Cardiac fibroblast (primary cell): ENCODE data around the gene CALCR.

Source experiments
- DNase-seq, 2 donors: peaks; one replicate each; pipeline versions ENCODE4 v3.0.0 to v3.0.0-alpha.2; 2010; ENCODE audit warnings: low read depth in 2 of 2
- H3K4me3 ChIP-seq, 2 donors: replicated peaks in 1 of 2; 1 replicate in 1 of 2; 2 replicates in 1 of 2; pipeline ENCODE4 v1.5.1; 2011; ENCODE audit warnings: low read depth in 2 of 2, low read length in 2 of 2, mild to moderate bottlenecking in 2 of 2, moderate library complexity in 1 of 2
- CTCF ChIP-seq: IDR thresholded peaks from one replicate; pipeline ENCODE4 v1.5.1; 2011; ENCODE audit warnings: low read depth, mild to moderate bottlenecking, low read length, inconsistent platforms

The CALCR gene

GRCh38 chr7:93427107-93427506 is 147.4 kb downstream of the CALCR start:
- no peak for TF ChIP-seq CTCF
- DNase-seq, result no peak
- H3K4me3 ChIP-seq, result no peak overlapping the region

GRCh38 chr7:93426155-93426696 is 148.3 kb downstream of the CALCR start:
- no peak overlapping the region for H3K4me3 ChIP-seq
- DNase-seq, result no peak
- no peak for TF ChIP-seq CTCF

GRCh38 chr7:93414574-93414973 is 159.9 kb downstream of the CALCR start:
- no peak for TF ChIP-seq CTCF
- DNase-seq, result no peak
- no peak overlapping the region for H3K4me3 ChIP-seq

- no peak for TF ChIP-seq CTCF
- no peak for DNase-seq
- H3K4me3 ChIP-seq, result no peak overlapping the region
Measured at GRCh38 chr7:93409324-93409723, 165.2 kb downstream of the CALCR start.

GRCh38 chr7:93407239-93407638 is 167.3 kb downstream of the CALCR start:
- H3K4me3 ChIP-seq, result no peak overlapping the region
- DNase-seq, result no peak
- TF ChIP-seq CTCF, result no peak

GRCh38 chr7:93402944-93403343 is 171.6 kb downstream of the CALCR start:
- DNase-seq, result no peak
- H3K4me3 ChIP-seq, result no peak overlapping the region
- TF ChIP-seq CTCF, result no peak

GRCh38 chr7:93399642-93400041 is 174.9 kb downstream of the CALCR start:
- no peak for DNase-seq
- no peak for TF ChIP-seq CTCF
- H3K4me3 ChIP-seq, result no peak overlapping the region
